NK-92 (cell line): ENCODE results near the gene ATP2C2.
"Not testable (repeated sequence)": the region's sequence is repeated elsewhere in the genome, so short reads cannot be mapped to it uniquely, and the experiment has no call there.

Experiments used
- DNase-seq: peaks from one replicate; lab custom pipeline; 2025; ENCODE audit not compliant: unreplicated experiment; lab: John Stamatoyannopoulos, UW

Gene ATP2C2

DNA sequence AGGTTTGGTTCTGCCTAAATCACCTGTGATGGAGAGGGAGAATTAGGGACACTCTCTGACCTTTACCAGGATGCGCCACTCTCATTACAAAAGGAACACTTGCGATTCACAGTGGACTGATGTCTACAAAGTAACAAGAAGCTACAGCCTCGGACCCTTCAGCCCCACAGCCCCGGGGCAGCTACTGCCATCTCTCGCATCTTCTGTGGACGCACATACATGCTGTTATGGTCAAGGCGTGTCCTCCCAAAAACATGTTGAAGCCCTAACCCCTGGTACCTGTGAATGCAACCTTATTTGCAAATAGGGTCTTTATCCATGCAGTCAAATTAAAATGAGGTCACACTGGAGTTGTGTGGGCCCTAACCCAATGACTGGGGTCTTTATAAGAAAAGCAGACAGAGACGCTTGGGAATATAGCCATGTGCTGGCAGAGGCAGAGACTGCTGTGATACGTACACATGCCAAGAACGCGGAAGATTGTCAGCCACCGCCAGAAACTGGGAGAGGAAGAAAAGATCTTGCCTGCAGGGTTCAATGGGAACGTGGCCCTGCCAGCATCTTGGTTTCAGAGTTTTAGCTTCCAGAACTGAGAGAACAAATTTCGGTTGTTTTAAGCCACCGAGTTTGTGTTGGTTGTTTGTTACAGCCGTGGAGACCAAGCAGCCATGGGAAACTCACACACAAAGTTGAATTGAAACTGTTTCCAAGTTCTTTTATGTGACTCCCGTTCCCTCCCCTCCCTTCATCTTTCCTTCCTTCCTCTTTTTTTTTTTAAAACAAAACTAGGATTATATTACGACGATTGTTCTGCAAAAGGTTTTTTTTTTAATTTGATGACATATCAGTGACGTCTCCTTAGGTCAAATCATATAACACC is 23.1 kb downstream of the ATP2C2 start:
- no peak for DNase-seq

DNA sequence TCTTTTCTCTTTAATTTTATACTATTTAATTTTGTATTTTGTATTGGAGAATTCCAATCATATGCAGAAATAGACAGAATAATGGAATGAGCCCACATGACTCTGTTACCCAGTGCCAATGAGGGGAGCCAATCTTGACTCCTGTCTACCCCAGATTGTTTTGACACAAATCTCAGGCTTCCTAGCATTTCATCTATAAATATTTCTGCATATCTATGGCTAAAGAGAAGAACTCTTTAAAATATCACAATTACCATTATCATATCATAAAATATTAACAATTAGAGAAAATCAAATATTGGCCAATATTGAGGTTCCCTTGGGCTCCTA is 23.7 kb downstream of the ATP2C2 start:
- no peak for DNase-seq

DNA sequence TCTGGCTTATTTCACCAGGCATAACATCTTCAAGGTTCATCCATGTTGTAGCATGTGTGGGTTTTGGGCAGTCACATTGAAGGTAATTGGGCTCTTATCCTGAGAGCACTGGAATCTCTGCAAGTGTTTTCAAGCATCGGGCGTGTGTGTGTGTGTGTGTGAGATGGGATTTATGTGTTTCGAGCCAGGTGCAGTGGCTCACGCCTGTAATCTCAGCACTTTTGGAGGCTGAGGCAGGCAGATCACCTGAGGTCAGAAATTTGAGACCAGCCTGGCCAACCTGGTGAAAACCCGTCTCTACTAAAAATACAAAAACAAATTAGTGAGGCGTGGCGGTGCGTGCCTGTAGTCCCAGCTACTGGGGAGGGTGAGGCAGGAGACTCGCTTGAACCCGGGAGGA is 27.7 kb downstream of the ATP2C2 start:
- DNase-seq = not testable (repeated sequence)

GRCh38 chr16:84396537-84397008 is 28.2 kb downstream of the ATP2C2 start:
- DNase-seq = no peak

- no peak for DNase-seq
Measured at GRCh38 chr16:84397090-84397489, 28.8 kb downstream of the ATP2C2 start.

DNA sequence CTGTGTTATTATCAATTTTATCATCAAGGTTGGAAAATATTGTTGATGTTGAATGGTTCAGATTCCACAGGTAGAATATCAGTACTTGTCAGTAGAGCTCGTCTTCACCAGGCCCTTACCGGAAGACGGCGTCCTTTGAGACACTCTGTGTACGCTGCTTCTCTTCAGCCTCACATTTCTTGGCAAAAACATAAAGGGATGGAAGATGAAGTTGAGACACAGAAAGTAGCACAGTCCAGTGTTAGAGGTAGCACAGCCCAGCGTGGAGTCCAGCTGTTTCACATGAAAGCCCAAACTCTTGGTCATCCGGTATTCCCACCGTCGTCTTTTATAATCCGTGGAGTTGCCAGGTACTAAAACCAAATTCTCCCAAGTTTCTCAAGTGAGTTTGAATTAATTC is 30.4 kb downstream of the ATP2C2 start:
- no peak for DNase-seq

DNA sequence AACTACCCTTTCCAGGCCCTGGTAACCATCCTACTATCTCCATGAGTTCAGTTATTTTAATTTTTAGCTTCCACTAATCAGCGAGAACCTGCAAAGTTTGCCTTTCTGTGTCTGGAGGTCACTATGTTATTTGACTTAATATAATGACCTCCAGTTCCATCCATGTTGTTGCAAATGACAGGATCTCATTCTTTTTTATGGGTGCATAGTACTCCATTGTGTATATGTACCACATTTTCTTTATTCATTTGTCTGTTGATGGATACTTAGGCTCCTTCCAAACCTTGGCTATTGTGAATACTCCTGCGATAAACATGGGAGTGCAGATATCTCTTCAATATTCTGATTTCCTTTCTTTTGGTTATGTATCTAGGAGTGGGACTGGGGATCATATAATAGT is 31.6 kb downstream of the ATP2C2 start:
- not testable (repeated sequence) for DNase-seq

- not testable (repeated sequence) for DNase-seq
Measured at GRCh38 chr16:84403435-84403834, 35.1 kb downstream of the ATP2C2 start.

DNA sequence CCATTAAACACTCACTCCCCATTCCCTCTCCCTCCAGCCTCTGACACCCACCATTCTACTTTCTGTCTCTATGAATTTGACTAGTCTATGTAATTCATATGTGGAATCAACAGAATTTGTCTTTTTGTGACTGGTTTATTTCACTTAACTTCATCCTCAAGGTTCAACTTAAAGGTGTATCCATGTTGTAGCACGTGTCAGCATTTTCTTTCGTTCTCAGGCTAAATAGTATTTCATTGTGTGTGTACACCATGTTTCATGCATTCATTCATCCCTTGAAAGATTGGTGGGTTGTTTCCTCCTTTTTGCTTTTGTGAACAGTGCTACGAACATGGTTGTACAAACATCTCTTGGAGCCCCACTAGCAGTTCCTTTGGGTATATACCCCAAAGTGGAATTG is 36.0 kb downstream of the ATP2C2 start:
- DNase-seq = no peak

DNA sequence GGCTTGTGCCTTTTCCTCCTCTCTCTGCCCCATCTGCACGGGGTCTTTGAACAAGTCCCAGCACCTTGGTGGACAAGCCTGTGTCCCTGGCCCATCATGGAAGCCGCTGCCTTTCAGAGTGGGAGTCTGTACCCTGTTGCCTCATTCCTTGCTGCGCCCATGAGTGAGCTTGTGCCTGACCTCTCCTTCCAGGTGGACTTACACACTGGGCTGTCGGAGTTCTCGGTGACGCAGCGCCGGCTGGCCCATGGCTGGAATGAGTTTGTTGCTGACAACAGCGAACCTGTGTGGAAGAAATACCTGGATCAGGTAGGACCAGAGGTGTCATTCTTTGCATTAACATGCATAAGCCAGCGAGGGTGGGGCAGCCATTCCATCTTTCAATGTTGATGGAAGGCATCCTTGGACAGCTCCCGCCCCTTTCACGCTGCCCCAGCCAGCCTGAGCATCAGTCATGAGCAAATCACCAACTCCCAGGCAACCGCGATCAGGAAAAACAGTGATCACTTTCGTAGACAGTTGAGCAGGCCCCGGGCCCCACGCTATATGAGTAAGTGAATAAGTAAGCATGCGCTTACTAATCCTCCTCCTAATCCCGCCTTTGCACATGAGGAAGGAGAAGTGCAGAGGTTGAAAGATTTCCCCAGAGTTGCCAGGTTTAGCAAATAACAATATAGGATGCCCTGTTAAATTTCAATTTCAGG is 36.8 kb downstream of the ATP2C2 start:
- no peak for DNase-seq

GRCh38 chr16:84406006-84406963 is 37.9 kb downstream of the ATP2C2 start:
- no peak for DNase-seq

GRCh38 chr16:84407588-84408313 is 39.4 kb downstream of the ATP2C2 start:
- no peak for DNase-seq

DNA sequence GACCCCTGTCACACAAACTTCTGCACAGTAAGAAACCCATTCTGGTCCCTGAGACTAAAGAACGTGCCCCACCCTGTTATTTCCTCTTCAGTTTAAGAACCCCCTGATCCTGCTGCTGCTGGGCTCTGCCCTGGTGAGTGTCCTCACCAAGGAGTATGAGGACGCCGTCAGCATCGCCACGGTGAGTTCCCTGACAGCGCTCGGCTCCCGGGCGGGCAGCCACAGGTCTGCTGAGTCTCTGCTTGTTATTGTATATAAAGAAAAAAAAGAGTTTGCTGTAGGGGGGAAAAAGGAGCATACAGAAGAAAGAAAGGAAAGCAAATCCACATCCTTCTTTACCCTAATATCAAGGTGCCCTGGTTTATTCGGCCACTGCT is 40.0 kb downstream of the ATP2C2 start:
- DNase-seq = no peak

GRCh38 chr16:84408856-84409255 is 40.5 kb downstream of the ATP2C2 start:
- DNase-seq = no peak

GRCh38 chr16:84410361-84411138 is 42.2 kb downstream of the ATP2C2 start:
- no peak for DNase-seq

DNA sequence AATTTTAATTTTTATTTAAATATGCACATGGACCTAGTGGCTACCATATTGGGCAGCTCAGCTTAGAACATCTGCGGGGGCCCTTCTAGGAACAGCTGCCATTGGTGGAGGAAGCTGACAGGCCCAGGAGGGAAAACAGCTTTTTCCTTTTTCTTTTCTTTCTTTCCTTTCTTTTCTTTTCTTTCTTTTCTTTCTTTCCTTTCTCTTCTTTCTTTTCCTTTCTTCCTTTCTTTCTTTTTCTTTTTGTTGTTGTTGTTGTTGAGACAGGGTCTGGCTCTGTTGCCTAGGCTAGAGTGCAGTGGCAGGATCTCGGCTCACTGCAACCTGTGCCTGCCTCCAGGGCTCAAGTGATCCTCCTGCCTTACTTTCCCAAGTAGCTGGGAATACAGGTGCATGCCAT is 43.4 kb downstream of the ATP2C2 start:
- DNase-seq = no peak

DNA sequence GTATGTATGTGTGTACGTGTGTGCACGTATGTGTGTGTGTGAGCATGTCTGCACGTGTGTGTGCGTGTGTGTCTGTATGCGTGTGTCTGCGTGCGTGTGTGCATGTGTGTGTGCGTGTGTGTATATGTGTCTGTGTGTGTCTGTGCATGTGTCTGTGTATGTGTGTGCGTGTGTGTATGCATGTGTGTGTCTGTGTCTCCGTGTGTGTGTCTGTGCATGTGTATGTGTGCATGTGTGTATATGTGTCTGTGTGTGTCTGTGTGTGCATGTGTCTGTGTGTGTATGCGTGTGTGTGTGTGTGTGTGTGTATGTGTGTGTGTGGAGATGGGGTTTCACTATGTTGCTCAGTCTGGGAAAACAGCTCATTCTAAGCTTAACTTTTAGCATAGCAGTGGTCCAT is 43.9 kb downstream of the ATP2C2 start:
- DNase-seq = no peak

DNA sequence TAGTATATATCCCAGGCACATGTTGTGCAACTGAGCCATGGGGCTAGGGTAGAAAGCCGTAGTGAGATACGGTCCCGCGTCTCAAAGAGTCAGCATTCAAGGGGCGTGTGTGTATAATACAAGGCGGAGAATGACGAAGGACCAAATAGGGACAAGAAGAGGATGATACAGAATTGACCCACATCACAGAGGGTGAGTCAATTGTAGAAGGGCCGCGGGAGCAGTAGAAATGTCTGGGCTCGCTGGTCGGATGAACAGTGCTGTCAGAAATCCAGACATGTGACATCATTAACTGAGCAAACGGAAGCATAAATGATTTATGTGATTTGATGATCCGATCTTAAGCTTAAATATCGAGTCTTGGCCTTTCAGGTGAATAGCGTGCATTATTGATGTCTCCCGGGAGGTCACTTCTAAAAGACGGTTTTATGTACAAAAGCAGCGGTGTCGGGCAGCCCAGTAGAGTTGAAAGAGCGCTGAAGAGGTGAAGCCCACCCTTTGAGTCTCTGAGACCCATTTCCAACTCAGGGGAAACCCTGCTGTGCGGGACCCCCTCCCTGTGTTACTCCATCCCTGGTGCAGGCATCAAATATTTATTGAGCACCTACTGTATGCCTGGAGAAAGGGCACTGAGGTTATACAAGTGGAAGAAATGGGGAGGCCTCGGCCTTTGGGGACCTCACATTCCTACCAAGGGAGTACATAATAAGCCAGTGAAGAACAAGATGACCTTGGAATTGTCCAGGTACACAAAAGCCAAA is 45.1 kb downstream of the ATP2C2 start:
- no peak for DNase-seq

GRCh38 chr16:84414789-84415326 is 46.5 kb downstream of the ATP2C2 start:
- DNase-seq = no peak
